GM23338 (cell line): ENCODE results near the gene MICAL3. TPM values are rescaled to one million over a fixed set of nuclear protein-coding genes. Genes with fewer than 3 reads are reported as not detected.
A peak's percentile ranks its signal among the peaks of the same experiment; 100 is the strongest.

ENCODE experiments used
- ATAC-seq: fragments of 200-7000 bp; cut with Tn5 transposase; 3 replicates; pipeline ENCODE4 v1.9.1; 2020
- DNase-seq: peaks from one replicate; pipeline ENCODE4 v3.0.0-alpha.2; 2015; ENCODE audit warnings: low spot score
- H2AFZ ChIP-seq: fragments of 200-600 bp; sonication (generic); 2 replicates; pipeline ENCODE4 v1.8.0; 2016; ENCODE audit warnings: antibody characterized with exemption, mild to moderate bottlenecking, moderate library complexity
- H3F3A ChIP-seq: fragments of 200-600 bp; sonication (generic); replicated peaks from 2 replicates; pipeline ENCODE4 v1.8.0; 2017; ENCODE audit warnings: antibody characterized with exemption, mixed run types, low read depth
- H3K27ac ChIP-seq: fragments of 200-600 bp; sonication (generic); 2 replicates; pipeline ENCODE4 v1.6.1; 2016; ENCODE audit warnings: low read depth
- H3K27me3 ChIP-seq: fragments of 200-600 bp; sonication (generic); 2 replicates; pipeline ENCODE4 v1.8.0; 2016; ENCODE audit warnings: mild to moderate bottlenecking, mixed run types, moderate library complexity; ENCODE audit not compliant: insufficient read depth
- H3K36me3 ChIP-seq: fragments of 200-600 bp; sonication (generic); 2 replicates; pipeline ENCODE4 v1.8.0; 2016; ENCODE audit warnings: mild to moderate bottlenecking; ENCODE audit not compliant: insufficient read depth
- H3K4me1 ChIP-seq: fragments of 200-600 bp; sonication (generic); 2 replicates; pipeline ENCODE4 v1.8.0; 2016; ENCODE audit warnings: mild to moderate bottlenecking, moderate library complexity; ENCODE audit not compliant: insufficient read depth
- H3K4me2 ChIP-seq: fragments of 200-600 bp; sonication (generic); 2 replicates; pipeline ENCODE4 v1.7.1; 2017; ENCODE audit warnings: mixed run types
- H3K4me3 ChIP-seq: fragments of 200-600 bp; sonication (generic); 2 replicates; pipeline ENCODE4 v1.6.1; 2016; ENCODE audit warnings: mixed run types
- H3K79me2 ChIP-seq: fragments of 200-600 bp; sonication (generic); replicated peaks from 2 replicates; pipeline ENCODE4 v1.8.0; 2017; ENCODE audit warnings: mild to moderate bottlenecking; ENCODE audit not compliant: insufficient read depth
- H3K9me2 ChIP-seq: fragments of 200-600 bp; sonication (generic); 2 replicates; pipeline ENCODE4 v1.8.0; 2017; ENCODE audit not compliant: insufficient read depth
- H4K20me1 ChIP-seq: fragments of 200-600 bp; sonication (generic); replicated peaks from 2 replicates; pipeline ENCODE4 v1.8.0; 2017; ENCODE audit warnings: mild to moderate bottlenecking; ENCODE audit not compliant: insufficient read depth
- H3K27ac Mint-ChIP-seq: 2 replicates; pipeline ENCODE4 v1.8.0; 2020; ENCODE audit warnings: inconsistent platforms, mild to moderate bottlenecking, moderate library complexity, mixed read lengths
- H3K27me3 Mint-ChIP-seq: 3 replicates; pipeline ENCODE4 v1.8.0; 2022; ENCODE audit warnings: low read depth, mild to moderate bottlenecking, moderate library complexity, mixed read lengths, inconsistent platforms; ENCODE audit not compliant: insufficient read depth, poor library complexity
- H3K36me3 Mint-ChIP-seq: 3 replicates; pipeline ENCODE4 v1.8.0; 2021; ENCODE audit warnings: low read depth, mild to moderate bottlenecking, inconsistent platforms, moderate library complexity, mixed read lengths
- H3K4me1 Mint-ChIP-seq: 3 replicates; pipeline ENCODE4 v1.8.0; 2020; ENCODE audit warnings: mild to moderate bottlenecking, inconsistent platforms, mixed read lengths
- H3K4me3 Mint-ChIP-seq: 3 replicates; pipeline ENCODE4 v1.8.0; 2021; ENCODE audit warnings: moderate library complexity, mild to moderate bottlenecking, inconsistent platforms, mixed read lengths
- H3K9me3 Mint-ChIP-seq: 3 replicates; pipeline ENCODE4 v1.8.0; 2020; ENCODE audit warnings: moderate library complexity, mild to moderate bottlenecking, inconsistent platforms, mixed read lengths
- JUNB ChIP-seq: IDR thresholded peaks from one replicate; pipeline ENCODE4 v1.6.1; 2016; ENCODE audit warnings: antibody characterized with exemption; ENCODE audit not compliant: unreplicated experiment
- polyA plus RNA-seq: library from polyadenylated mRNA; unstranded; fragments of >200 nt; fragmentation: Nextera tagmentation; extraction: Ambion mirVana; gene quantifications from 2 replicates; pipeline ENCODE4 v1.2.1, GENCODE V29; 2016
- total RNA-seq: library from RNA; depleted of rRNA; stranded (reverse); fragments of >200 nt; shearing (Covaris generic); gene quantifications from 2 replicates; pipeline ENCODE4 v1.2.3, GENCODE V29; 2014
- TF ChIP-seq, protein P1 (sequence below): IDR thresholded peaks from 2 replicates; pipeline ENCODE4 v1.6.1; 2016; ENCODE audit warnings: antibody characterized with exemption
- TF ChIP-seq, protein P2 (sequence below): fragments of 250-450 bp; sonication (Bioruptor Pico); IDR thresholded peaks from 2 replicates; pipeline ENCODE4 v1.5.0; 2020; ENCODE audit warnings: mild to moderate bottlenecking, moderate library complexity
- TF ChIP-seq, protein P3 (sequence below): IDR thresholded peaks from one replicate; pipeline ENCODE4 v1.6.1; 2018; ENCODE audit warnings: antibody characterized with exemption; ENCODE audit not compliant: unreplicated experiment

Gene MICAL3
- total and polyA plus RNA-seq, 2 experiments from 2014 or later: 10.1 to 33.9 TPM

DNA sequence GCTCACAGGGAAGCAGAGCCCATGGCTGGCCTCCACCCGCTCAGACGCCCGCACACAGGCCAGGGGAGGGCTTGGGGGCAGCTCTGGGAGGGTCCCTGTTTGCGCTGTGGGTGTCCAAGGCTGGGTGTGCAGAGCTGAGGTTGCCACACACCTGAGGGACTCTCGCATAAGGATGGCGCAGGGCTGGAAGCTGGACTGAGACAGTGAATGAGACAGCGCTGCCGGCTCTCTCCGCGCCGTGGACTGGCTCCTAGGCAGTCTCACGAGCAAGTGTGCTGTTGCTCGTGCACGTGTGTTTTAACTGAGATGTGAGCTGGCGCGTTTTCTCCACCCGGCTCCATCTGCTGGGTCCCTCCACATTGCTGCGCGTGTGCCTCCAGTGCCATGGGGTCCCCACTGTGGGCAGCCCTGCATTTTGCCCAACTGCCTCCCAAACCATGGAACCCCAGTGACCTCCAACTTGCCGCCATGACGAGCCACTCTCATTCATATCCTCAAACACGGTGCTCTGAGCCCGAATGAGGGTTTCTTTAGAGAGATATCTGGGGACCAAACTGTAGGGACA lies 245.9 kb downstream of the MICAL3 start:
- Mint-ChIP-seq H3K27me3 (peaks cover 13% of the 10 kb centered on the region), H3K4me3 (no peak overlapping the region), H3K27ac (no peak overlapping the region), H3K9me3 (peaks cover 4% of the 10 kb centered on the region; the same call in 2 of the 3 replicates), H3K4me1 (peaks cover 32% of the 10 kb centered on the region), H3K36me3 (no peaks in the 10 kb centered on the region; the same call in 2 of the 3 replicates)
- Histone ChIP-seq H3K27ac (no peak overlapping the region), H3K9me2 (no peaks in the 10 kb centered on the region), H3K4me1 (0 out of 2 replicates have a peak, but pooled peaks cover under 1% of the 10 kb centered on the region), H3K36me3 (no peaks in the 10 kb centered on the region), H3F3A (0 out of 2 replicates have a peak, but pooled peaks cover 5% of the 10 kb centered on the region), H3K79me2 (0 out of 2 replicates have a peak, but pooled peaks cover 1% of the 10 kb centered on the region), H2AFZ (0 out of 2 replicates have a peak overlapping the region, but pooled peaks have one; percentile 56), H3K27me3 (0 out of 2 replicates have a peak, but pooled peaks cover 3% of the 10 kb centered on the region), H3K4me3 (no peak overlapping the region), H4K20me1 (no peaks in the 10 kb centered on the region), H3K4me2 (no peak overlapping the region)
- DNase-seq (no peak), ATAC-seq (no peak)
- TF ChIP-seq, protein P1, sequence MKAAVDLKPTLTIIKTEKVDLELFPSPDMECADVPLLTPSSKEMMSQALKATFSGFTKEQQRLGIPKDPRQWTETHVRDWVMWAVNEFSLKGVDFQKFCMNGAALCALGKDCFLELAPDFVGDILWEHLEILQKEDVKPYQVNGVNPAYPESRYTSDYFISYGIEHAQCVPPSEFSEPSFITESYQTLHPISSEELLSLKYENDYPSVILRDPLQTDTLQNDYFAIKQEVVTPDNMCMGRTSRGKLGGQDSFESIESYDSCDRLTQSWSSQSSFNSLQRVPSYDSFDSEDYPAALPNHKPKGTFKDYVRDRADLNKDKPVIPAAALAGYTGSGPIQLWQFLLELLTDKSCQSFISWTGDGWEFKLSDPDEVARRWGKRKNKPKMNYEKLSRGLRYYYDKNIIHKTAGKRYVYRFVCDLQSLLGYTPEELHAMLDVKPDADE: no peak
- TF ChIP-seq, protein P2, sequence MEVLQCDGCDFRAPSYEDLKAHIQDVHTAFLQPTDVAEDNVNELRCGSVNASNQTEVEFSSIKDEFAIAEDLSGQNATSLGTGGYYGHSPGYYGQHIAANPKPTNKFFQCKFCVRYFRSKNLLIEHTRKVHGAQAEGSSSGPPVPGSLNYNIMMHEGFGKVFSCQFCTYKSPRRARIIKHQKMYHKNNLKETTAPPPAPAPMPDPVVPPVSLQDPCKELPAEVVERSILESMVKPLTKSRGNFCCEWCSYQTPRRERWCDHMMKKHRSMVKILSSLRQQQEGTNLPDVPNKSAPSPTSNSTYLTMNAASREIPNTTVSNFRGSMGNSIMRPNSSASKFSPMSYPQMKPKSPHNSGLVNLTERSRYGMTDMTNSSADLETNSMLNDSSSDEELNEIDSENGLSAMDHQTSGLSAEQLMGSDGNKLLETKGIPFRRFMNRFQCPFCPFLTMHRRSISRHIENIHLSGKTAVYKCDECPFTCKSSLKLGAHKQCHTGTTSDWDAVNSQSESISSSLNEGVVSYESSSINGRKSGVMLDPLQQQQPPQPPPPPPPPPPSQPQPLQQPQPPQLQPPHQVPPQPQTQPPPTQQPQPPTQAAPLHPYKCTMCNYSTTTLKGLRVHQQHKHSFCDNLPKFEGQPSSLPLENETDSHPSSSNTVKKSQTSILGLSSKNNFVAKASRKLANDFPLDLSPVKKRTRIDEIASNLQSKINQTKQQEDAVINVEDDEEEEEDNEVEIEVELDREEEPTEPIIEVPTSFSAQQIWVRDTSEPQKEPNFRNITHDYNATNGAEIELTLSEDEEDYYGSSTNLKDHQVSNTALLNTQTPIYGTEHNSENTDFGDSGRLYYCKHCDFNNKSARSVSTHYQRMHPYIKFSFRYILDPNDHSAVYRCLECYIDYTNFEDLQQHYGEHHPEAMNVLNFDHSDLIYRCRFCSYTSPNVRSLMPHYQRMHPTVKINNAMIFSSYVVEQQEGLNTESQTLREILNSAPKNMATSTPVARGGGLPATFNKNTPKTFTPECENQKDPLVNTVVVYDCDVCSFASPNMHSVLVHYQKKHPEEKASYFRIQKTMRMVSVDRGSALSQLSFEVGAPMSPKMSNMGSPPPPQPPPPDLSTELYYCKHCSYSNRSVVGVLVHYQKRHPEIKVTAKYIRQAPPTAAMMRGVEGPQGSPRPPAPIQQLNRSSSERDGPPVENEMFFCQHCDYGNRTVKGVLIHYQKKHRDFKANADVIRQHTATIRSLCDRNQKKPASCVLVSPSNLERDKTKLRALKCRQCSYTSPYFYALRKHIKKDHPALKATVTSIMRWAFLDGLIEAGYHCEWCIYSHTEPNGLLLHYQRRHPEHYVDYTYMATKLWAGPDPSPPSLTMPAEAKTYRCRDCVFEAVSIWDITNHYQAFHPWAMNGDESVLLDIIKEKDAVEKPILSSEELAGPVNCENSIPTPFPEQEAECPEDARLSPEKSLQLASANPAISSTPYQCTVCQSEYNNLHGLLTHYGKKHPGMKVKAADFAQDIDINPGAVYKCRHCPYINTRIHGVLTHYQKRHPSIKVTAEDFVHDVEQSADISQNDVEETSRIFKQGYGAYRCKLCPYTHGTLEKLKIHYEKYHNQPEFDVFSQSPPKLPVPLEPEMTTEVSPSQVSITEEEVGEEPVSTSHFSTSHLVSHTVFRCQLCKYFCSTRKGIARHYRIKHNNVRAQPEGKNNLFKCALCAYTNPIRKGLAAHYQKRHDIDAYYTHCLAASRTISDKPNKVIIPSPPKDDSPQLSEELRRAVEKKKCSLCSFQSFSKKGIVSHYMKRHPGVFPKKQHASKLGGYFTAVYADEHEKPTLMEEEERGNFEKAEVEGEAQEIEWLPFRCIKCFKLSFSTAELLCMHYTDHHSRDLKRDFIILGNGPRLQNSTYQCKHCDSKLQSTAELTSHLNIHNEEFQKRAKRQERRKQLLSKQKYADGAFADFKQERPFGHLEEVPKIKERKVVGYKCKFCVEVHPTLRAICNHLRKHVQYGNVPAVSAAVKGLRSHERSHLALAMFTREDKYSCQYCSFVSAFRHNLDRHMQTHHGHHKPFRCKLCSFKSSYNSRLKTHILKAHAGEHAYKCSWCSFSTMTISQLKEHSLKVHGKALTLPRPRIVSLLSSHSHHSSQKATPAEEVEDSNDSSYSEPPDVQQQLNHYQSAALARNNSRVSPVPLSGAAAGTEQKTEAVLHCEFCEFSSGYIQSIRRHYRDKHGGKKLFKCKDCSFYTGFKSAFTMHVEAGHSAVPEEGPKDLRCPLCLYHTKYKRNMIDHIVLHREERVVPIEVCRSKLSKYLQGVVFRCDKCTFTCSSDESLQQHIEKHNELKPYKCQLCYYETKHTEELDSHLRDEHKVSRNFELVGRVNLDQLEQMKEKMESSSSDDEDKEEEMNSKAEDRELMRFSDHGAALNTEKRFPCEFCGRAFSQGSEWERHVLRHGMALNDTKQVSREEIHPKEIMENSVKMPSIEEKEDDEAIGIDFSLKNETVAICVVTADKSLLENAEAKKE: no peak
- TF ChIP-seq, protein P3, sequence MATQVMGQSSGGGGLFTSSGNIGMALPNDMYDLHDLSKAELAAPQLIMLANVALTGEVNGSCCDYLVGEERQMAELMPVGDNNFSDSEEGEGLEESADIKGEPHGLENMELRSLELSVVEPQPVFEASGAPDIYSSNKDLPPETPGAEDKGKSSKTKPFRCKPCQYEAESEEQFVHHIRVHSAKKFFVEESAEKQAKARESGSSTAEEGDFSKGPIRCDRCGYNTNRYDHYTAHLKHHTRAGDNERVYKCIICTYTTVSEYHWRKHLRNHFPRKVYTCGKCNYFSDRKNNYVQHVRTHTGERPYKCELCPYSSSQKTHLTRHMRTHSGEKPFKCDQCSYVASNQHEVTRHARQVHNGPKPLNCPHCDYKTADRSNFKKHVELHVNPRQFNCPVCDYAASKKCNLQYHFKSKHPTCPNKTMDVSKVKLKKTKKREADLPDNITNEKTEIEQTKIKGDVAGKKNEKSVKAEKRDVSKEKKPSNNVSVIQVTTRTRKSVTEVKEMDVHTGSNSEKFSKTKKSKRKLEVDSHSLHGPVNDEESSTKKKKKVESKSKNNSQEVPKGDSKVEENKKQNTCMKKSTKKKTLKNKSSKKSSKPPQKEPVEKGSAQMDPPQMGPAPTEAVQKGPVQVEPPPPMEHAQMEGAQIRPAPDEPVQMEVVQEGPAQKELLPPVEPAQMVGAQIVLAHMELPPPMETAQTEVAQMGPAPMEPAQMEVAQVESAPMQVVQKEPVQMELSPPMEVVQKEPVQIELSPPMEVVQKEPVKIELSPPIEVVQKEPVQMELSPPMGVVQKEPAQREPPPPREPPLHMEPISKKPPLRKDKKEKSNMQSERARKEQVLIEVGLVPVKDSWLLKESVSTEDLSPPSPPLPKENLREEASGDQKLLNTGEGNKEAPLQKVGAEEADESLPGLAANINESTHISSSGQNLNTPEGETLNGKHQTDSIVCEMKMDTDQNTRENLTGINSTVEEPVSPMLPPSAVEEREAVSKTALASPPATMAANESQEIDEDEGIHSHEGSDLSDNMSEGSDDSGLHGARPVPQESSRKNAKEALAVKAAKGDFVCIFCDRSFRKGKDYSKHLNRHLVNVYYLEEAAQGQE: no peak
- TF ChIP-seq JUNB: no peak
